Measurements from ENCODE around the gene ZNF157. TPM values are rescaled to one million over a fixed set of nuclear protein-coding genes. Genes with fewer than 3 reads are reported as not detected.

ZNF157 gene
- total RNA-seq, 1 experiment from 2014 or later, result 0.81 TPM

GRCh38 chrX:47360423-47361179 lies 9.8 kb upstream of the ZNF157 start:
- Histone ChIP-seq H2BK20ac (ENCODE audit: low read depth, low read length, poor library complexity, severe bottlenecking) (no peak overlapping the region), H2BK12ac (ENCODE audit: insufficient read length, low read depth, low read length) (no peak overlapping the region), H4K5ac (ENCODE audit: insufficient read length, low read depth, low read length) (no peak overlapping the region), H3K4me1 (ENCODE audit: insufficient read depth, low read length) (no peaks in the 10 kb centered on the region), H3K18ac (ENCODE audit: insufficient read length, low read depth, low read length) (no peak overlapping the region), H3K23ac (ENCODE audit: insufficient read length, low read depth, low read length) (no peak overlapping the region), H4K8ac (replicated peaks; ENCODE audit: insufficient read length, low read depth, low read length) (no peak overlapping the region), H3K79me2 (ENCODE audit: insufficient read depth, low read length) (no peaks in the 10 kb centered on the region), H3K9me3 (ENCODE audit: control insufficient read depth, low read depth, low read length) (no peaks in the 10 kb centered on the region), H3K79me1 (ENCODE audit: insufficient read depth, low read depth, low read length, poor library complexity, severe bottlenecking) (no peaks in the 10 kb centered on the region), H3K4ac (ENCODE audit: low read depth, low read length) (no peak overlapping the region), H3K9ac (ENCODE audit: extremely low read depth, insufficient read length, low read length) (no peak overlapping the region), H3K56ac (ENCODE audit: insufficient read length, low read depth, low read length) (no peak overlapping the region), H3K4me2 (ENCODE audit: insufficient read depth, insufficient read length, low read length) (no peak overlapping the region), H3K23me2 (ENCODE audit: insufficient read length, low read depth, low read length, poor library complexity, severe bottlenecking) (no peaks in the 10 kb centered on the region), H3T11ph (ENCODE audit: low read length) (no peak overlapping the region), H2AK5ac (ENCODE audit: insufficient read length, low read length) (no peak overlapping the region), H4K20me1 (ENCODE audit: control insufficient read depth, insufficient read depth, insufficient read length) (no peaks in the 10 kb centered on the region), H3K27me3 (ENCODE audit: insufficient read depth, low read length) (no peaks in the 10 kb centered on the region), H3K14ac (ENCODE audit: insufficient read depth, low read length) (no peak overlapping the region), H4K91ac (ENCODE audit: insufficient read length, low read depth, low read length) (no peak overlapping the region), H2BK15ac (ENCODE audit: low read depth, low read length) (no peak overlapping the region), H2BK5ac (ENCODE audit: insufficient read length, low read length) (no peak overlapping the region), H2BK120ac (ENCODE audit: low read depth, low read length, poor library complexity, severe bottlenecking) (no peak overlapping the region), H2AFZ (ENCODE audit: low read length) (no peak overlapping the region), H3K27ac (ENCODE audit: insufficient read length, low read depth, low read length) (no peak overlapping the region)
- DNase-seq, result no peak
- Mint-ChIP-seq H3K4me3 (no peak overlapping the region), H3K27me3 (ENCODE audit: low read depth) (peaks cover 2% of the 10 kb centered on the region; the same call in 1 of the 2 replicates), H3K9me3 (peaks cover 56 to 65% of the 10 kb centered on the region in 2 experiments), H3K36me3 (ENCODE audit: insufficient read depth in 1 of 3, low read depth in 3 of 3) (peaks cover 0 to 9% (median 0%) of the 10 kb centered on the region in 3 experiments; a peak in 4 of 7 replicates), H3K4me1 (peaks cover 10 to 12% of the 10 kb centered on the region in 2 experiments), H3K27ac (no peak overlapping the region; a peak in 1 of 7 replicates)
- TF ChIP-seq, protein P1, sequence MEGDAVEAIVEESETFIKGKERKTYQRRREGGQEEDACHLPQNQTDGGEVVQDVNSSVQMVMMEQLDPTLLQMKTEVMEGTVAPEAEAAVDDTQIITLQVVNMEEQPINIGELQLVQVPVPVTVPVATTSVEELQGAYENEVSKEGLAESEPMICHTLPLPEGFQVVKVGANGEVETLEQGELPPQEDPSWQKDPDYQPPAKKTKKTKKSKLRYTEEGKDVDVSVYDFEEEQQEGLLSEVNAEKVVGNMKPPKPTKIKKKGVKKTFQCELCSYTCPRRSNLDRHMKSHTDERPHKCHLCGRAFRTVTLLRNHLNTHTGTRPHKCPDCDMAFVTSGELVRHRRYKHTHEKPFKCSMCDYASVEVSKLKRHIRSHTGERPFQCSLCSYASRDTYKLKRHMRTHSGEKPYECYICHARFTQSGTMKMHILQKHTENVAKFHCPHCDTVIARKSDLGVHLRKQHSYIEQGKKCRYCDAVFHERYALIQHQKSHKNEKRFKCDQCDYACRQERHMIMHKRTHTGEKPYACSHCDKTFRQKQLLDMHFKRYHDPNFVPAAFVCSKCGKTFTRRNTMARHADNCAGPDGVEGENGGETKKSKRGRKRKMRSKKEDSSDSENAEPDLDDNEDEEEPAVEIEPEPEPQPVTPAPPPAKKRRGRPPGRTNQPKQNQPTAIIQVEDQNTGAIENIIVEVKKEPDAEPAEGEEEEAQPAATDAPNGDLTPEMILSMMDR (conservative IDR thresholded peaks at IDR 0.05), result no peak
- no CpG with 5 or more reads among the region's 7 CpGs for WGBS (ENCODE audit: extremely low coverage, insufficient read length, low lambda C conversion rate)
